HG02763 (cell line): ENCODE results near the gene MAGEA2.
"Not testable (repeated sequence)": the region's sequence is repeated elsewhere in the genome, so short reads cannot be mapped to it uniquely, and the experiment has no call there.

Experiments
- ATAC-seq: cut with Tn5 transposase; IDR thresholded peaks from one replicate; pipeline ENCODE4 v1.9.1; 2021; ENCODE audit warnings: mild to moderate bottlenecking, moderate library complexity; ENCODE audit not compliant: unreplicated experiment

MAGEA2 gene

GRCh38 chrX:152713195-152713594 lies 40.4 kb downstream of the MAGEA2 start:
- ATAC-seq: not testable (repeated sequence)

- not testable (repeated sequence) for ATAC-seq
Measured at GRCh38 chrX:152709173-152709572, 44.5 kb downstream of the MAGEA2 start, which contains the start of gene CSAG2. Gene CSAG2 (minus strand): TSS chrX:152709273. CDS start chrX:152709112, 161 bp downstream.

- ATAC-seq: not testable (repeated sequence)
Measured at GRCh38 chrX:152706500-152706899, 47.1 kb downstream of the MAGEA2 start.

- ATAC-seq: not testable (repeated sequence)
Measured at GRCh38 chrX:152700390-152700789, 53.3 kb downstream of the MAGEA2 start.
